Mesenchymal stem cell (in vitro differentiated cells and primary cell): ENCODE data around the gene DSCAM.
"Not testable (repeated sequence)": the region's sequence is repeated elsewhere in the genome, so short reads cannot be mapped to it uniquely, and the experiment has no call there.

Experiments
- DNase-seq: peaks from one replicate; pipeline ENCODE4 v3.0.0-alpha.2; 2013
- H2AFZ ChIP-seq: one replicate; pipeline ENCODE4 v1.6.1; 2013; ENCODE audit warnings: low read depth, mild to moderate bottlenecking, control low read depth, inconsistent platforms, low read length, moderate library complexity
- H2AK5ac ChIP-seq: 2 replicates; pipeline ENCODE4 v1.6.1; 2013; ENCODE audit warnings: low read length, moderate library complexity, mild to moderate bottlenecking, inconsistent platforms; ENCODE audit not compliant: severe bottlenecking
- H2BK120ac ChIP-seq: one replicate; pipeline ENCODE4 v1.6.1; 2013; ENCODE audit warnings: low read depth, mild to moderate bottlenecking, inconsistent platforms, low read length, moderate library complexity
- H2BK12ac ChIP-seq, 2 experiments: one replicate each; pipeline ENCODE4 v1.6.1; 2013; ENCODE audit warnings: inconsistent platforms in 2 of 2, low read length in 2 of 2, mild to moderate bottlenecking in 2 of 2, moderate library complexity in 2 of 2, control low read depth in 1 of 2
- H2BK15ac ChIP-seq: one replicate; pipeline ENCODE4 v1.6.1; 2013; ENCODE audit warnings: mild to moderate bottlenecking, low read depth, inconsistent platforms; ENCODE audit not compliant: poor library complexity, severe bottlenecking
- H2BK5ac ChIP-seq: 2 replicates; pipeline ENCODE4 v1.6.1; 2013; ENCODE audit warnings: low read depth, mild to moderate bottlenecking, low read length, control low read depth, inconsistent platforms; ENCODE audit not compliant: poor library complexity, severe bottlenecking
- H3K14ac ChIP-seq, 2 experiments: one replicate each; pipeline ENCODE4 v1.6.1; 2013; ENCODE audit warnings: inconsistent platforms in 2 of 2, low read length in 2 of 2, control low read depth in 1 of 2, mild to moderate bottlenecking in 1 of 2, moderate library complexity in 1 of 2
- H3K18ac ChIP-seq, 2 experiments: one replicate each; pipeline ENCODE4 v1.6.1; 2013; ENCODE audit warnings: inconsistent platforms in 2 of 2, low read length in 2 of 2, control low read depth in 1 of 2, low read depth in 1 of 2, mild to moderate bottlenecking in 1 of 2
- H3K23ac ChIP-seq, 2 experiments: one replicate each; pipeline ENCODE4 v1.6.1; 2013; ENCODE audit warnings: inconsistent platforms in 2 of 2, low read length in 2 of 2, mild to moderate bottlenecking in 2 of 2, moderate library complexity in 2 of 2, control low read depth in 1 of 2
- H3K27ac ChIP-seq: 2 replicates; pipeline ENCODE4 v1.5.1; 2013; ENCODE audit warnings: mild to moderate bottlenecking, moderate library complexity, low read length, control low read depth, inconsistent platforms; ENCODE audit not compliant: poor library complexity, severe bottlenecking
- H3K27me3 ChIP-seq, 2 experiments: 2 replicates each; pipeline versions ENCODE4 v1.6.1 to v1.7.0; 2013; ENCODE audit warnings: low read length in 2 of 2, mild to moderate bottlenecking in 2 of 2, moderate library complexity in 2 of 2, control low read depth in 1 of 2, inconsistent platforms in 1 of 2; ENCODE audit not compliant: control insufficient read depth in 1 of 2, insufficient read depth in 1 of 2
- H3K36me3 ChIP-seq, 2 experiments: 2 replicates each; pipeline versions ENCODE4 v1.6.1 to v1.7.0; 2013; ENCODE audit warnings: low read length in 2 of 2, control low read depth in 1 of 2, inconsistent platforms in 1 of 2, low read depth in 1 of 2, mild to moderate bottlenecking in 1 of 2; ENCODE audit not compliant: insufficient read depth in 2 of 2, control insufficient read depth in 1 of 2
- H3K4ac ChIP-seq, 2 experiments: one replicate each; pipeline ENCODE4 v1.6.1; 2013; ENCODE audit warnings: inconsistent platforms in 2 of 2, low read length in 2 of 2, mild to moderate bottlenecking in 2 of 2, moderate library complexity in 2 of 2, control low read depth in 1 of 2, low read depth in 1 of 2
- H3K4me1 ChIP-seq: 2 replicates; pipeline ENCODE4 v1.6.1; 2013; ENCODE audit warnings: low read depth, low read length, control low read depth; ENCODE audit not compliant: control insufficient read depth, insufficient read depth
- H3K4me2 ChIP-seq: 2 replicates; pipeline ENCODE4 v1.6.1; 2013; ENCODE audit warnings: low read length, mild to moderate bottlenecking, inconsistent platforms; ENCODE audit not compliant: poor library complexity, severe bottlenecking
- H3K4me3 ChIP-seq, 2 experiments: 2 replicates each; pipeline versions ENCODE4 v1.5.1 to v1.7.0; 2013; ENCODE audit warnings: low read length in 2 of 2, mild to moderate bottlenecking in 2 of 2, control low read depth in 1 of 2, low read depth in 1 of 2; ENCODE audit not compliant: insufficient read depth in 1 of 2
- H3K79me1 ChIP-seq: replicated peaks from 2 replicates; pipeline ENCODE4 v1.6.1; 2013; ENCODE audit warnings: mild to moderate bottlenecking, control low read depth, low read length, inconsistent platforms; ENCODE audit not compliant: poor library complexity, severe bottlenecking
- H3K9ac ChIP-seq: 2 replicates; pipeline ENCODE4 v1.7.0; 2013; ENCODE audit warnings: mild to moderate bottlenecking, low read length, moderate library complexity
- H3K9me3 ChIP-seq: 2 replicates; pipeline ENCODE4 v1.7.0; 2013; ENCODE audit warnings: mild to moderate bottlenecking, low read length; ENCODE audit not compliant: control insufficient read depth
- H4K8ac ChIP-seq: one replicate; pipeline ENCODE4 v1.6.1; 2013; ENCODE audit warnings: inconsistent platforms, mild to moderate bottlenecking, low read length, moderate library complexity
- H4K91ac ChIP-seq: one replicate; pipeline ENCODE4 v1.6.1; 2013; ENCODE audit warnings: mild to moderate bottlenecking, low read length, inconsistent platforms
- WGBS: methylation state at CpG from one replicate; pipeline ENCODE4 v1.1.7; 2013; ENCODE audit warnings: mixed read lengths; 5-methylcytosine and 5-hydroxymethylcytosine counted together

Gene DSCAM

GRCh38 chr21:40331172-40331571 is 515.8 kb downstream of the DSCAM start:
- H3K4me3 ChIP-seq = no peak overlapping the region
- no peak overlapping the region for H2BK12ac ChIP-seq
- no peak overlapping the region for H3K14ac ChIP-seq
- no peak overlapping the region for H2BK15ac ChIP-seq
- H2AK5ac ChIP-seq = no peak overlapping the region
- H2BK120ac ChIP-seq = no peak overlapping the region
- no peaks in the 10 kb centered on the region for H3K27me3 ChIP-seq
- no peak overlapping the region for H4K91ac ChIP-seq
- H3K36me3 ChIP-seq = no peaks in the 10 kb centered on the region
- no peak overlapping the region for H3K23ac ChIP-seq
- H3K4me1 ChIP-seq = no peaks in the 10 kb centered on the region
- no peak overlapping the region for H3K4ac ChIP-seq
- no peak overlapping the region for H2BK5ac ChIP-seq
- H3K4me2 ChIP-seq = no peak overlapping the region
- 60% methylated on average over 9 of the region's 9 CpGs for WGBS
- no peak overlapping the region for H4K8ac ChIP-seq
- no peak overlapping the region for H2AFZ ChIP-seq
- H3K27ac ChIP-seq = no peak overlapping the region
- H3K9me3 ChIP-seq = peaks cover 1% of the 10 kb centered on the region
- no peak overlapping the region for H3K9ac ChIP-seq
- no peak overlapping the region for H3K18ac ChIP-seq
- no peaks in the 10 kb centered on the region for H3K79me1 ChIP-seq
- no peak for DNase-seq

GRCh38 chr21:40324389-40324788 is 522.6 kb downstream of the DSCAM start:
- no peak overlapping the region for H4K91ac ChIP-seq
- H3K4me3 ChIP-seq = no peak overlapping the region
- H3K27me3 ChIP-seq = no peaks in the 10 kb centered on the region
- no peak overlapping the region for H3K18ac ChIP-seq
- H3K4ac ChIP-seq = no peak overlapping the region
- H3K4me1 ChIP-seq = no peaks in the 10 kb centered on the region
- no peaks in the 10 kb centered on the region for H3K36me3 ChIP-seq
- peaks cover 4% of the 10 kb centered on the region for H3K9me3 ChIP-seq
- H3K4me2 ChIP-seq = no peak overlapping the region
- H3K27ac ChIP-seq = no peak overlapping the region
- H2BK15ac ChIP-seq = no peak overlapping the region
- H2BK5ac ChIP-seq = no peak overlapping the region
- no peak overlapping the region for H2AK5ac ChIP-seq
- no peak overlapping the region for H3K14ac ChIP-seq
- no peak overlapping the region for H2AFZ ChIP-seq
- DNase-seq = no peak
- H3K79me1 ChIP-seq = no peaks in the 10 kb centered on the region
- no peak overlapping the region for H2BK12ac ChIP-seq
- H2BK120ac ChIP-seq = no peak overlapping the region
- no CpG with 5 or more reads among the region's 1 CpG for WGBS
- no peak overlapping the region for H4K8ac ChIP-seq
- no peak overlapping the region for H3K9ac ChIP-seq
- H3K23ac ChIP-seq = no peak overlapping the region

- not testable (repeated sequence) for H3K23ac ChIP-seq, DNase-seq, H3K9ac ChIP-seq, H3K9me3 ChIP-seq, H3K4me2 ChIP-seq, H4K91ac ChIP-seq, H2AFZ ChIP-seq, H3K14ac ChIP-seq, H3K79me1 ChIP-seq, H2BK5ac ChIP-seq, H2BK12ac ChIP-seq, H3K27me3 ChIP-seq, H3K4me1 ChIP-seq, H2BK120ac ChIP-seq, H3K4ac ChIP-seq, H4K8ac ChIP-seq, H3K4me3 ChIP-seq, H3K27ac ChIP-seq, H2AK5ac ChIP-seq, H2BK15ac ChIP-seq, H3K18ac ChIP-seq, H3K36me3 ChIP-seq
- no CpG with 5 or more reads among the region's 2 CpGs for WGBS
Observed at GRCh38 chr21:40320718-40321117, 526.2 kb downstream of the DSCAM start.

GRCh38 chr21:40318371-40318770 is 528.6 kb downstream of the DSCAM start:
- no peak overlapping the region for H2BK5ac ChIP-seq
- H3K4me3 ChIP-seq = no peak overlapping the region
- no peak overlapping the region for H3K23ac ChIP-seq
- H2BK120ac ChIP-seq = no peak overlapping the region
- H2BK15ac ChIP-seq = no peak overlapping the region
- no peaks in the 10 kb centered on the region for H3K4me1 ChIP-seq
- no peak for DNase-seq
- H2AK5ac ChIP-seq = no peak overlapping the region
- H3K27me3 ChIP-seq = no peaks in the 10 kb centered on the region
- no peak overlapping the region for H3K14ac ChIP-seq
- H3K9me3 ChIP-seq = no peaks in the 10 kb centered on the region
- no peak overlapping the region for H2BK12ac ChIP-seq
- no peak overlapping the region for H3K4ac ChIP-seq
- no peak overlapping the region for H3K18ac ChIP-seq
- no peaks in the 10 kb centered on the region for H3K36me3 ChIP-seq
- H4K91ac ChIP-seq = no peak overlapping the region
- 86% methylated on average over 8 of the region's 9 CpGs for WGBS
- H3K9ac ChIP-seq = no peak overlapping the region
- no peak overlapping the region for H3K4me2 ChIP-seq
- H4K8ac ChIP-seq = no peak overlapping the region
- no peak overlapping the region for H2AFZ ChIP-seq
- H3K27ac ChIP-seq = no peak overlapping the region
- no peaks in the 10 kb centered on the region for H3K79me1 ChIP-seq
